Raji (cell line): Measurements from ENCODE around the gene GGT5.

Experiments used
- POLR2A ChIP-seq: IDR thresholded peaks from 2 replicates; pipeline ENCODE4 v1.6.1; 2011; ENCODE audit warnings: low read depth, low read length, control low read depth; ENCODE audit not compliant: insufficient read depth

The GGT5 gene

GRCh38 chr22:24181088-24181995 is 63.5 kb downstream of the GGT5 start, which contains the start of gene SUSD2:
SUSD2 (plus strand) TSS chr22:24181487; CDS start chr22:24181520, 33 bp downstream.
- TF ChIP-seq POLR2A = no peak

- no peak for TF ChIP-seq POLR2A
These were observed 64.4 kb downstream of the GGT5 start for GRCh38 chr22:24180316-24181087.

- TF ChIP-seq POLR2A = no peak
These were observed 65.2 kb downstream of the GGT5 start for GRCh38 chr22:24179478-24180210.

- TF ChIP-seq POLR2A = no peak
These were observed 66.1 kb downstream of the GGT5 start for GRCh38 chr22:24178502-24179440.

- TF ChIP-seq POLR2A = no peak
These were observed 66.9 kb downstream of the GGT5 start for GRCh38 chr22:24178021-24178431.

- TF ChIP-seq POLR2A = no peak
These were observed 67.4 kb downstream of the GGT5 start for GRCh38 chr22:24177456-24177855.

GRCh38 chr22:24177045-24177444 is 67.8 kb downstream of the GGT5 start:
- TF ChIP-seq POLR2A = no peak

GRCh38 chr22:24176630-24177029 is 68.3 kb downstream of the GGT5 start:
- TF ChIP-seq POLR2A = no peak

- no peak for TF ChIP-seq POLR2A
These were observed 68.8 kb downstream of the GGT5 start for GRCh38 chr22:24176040-24176439.

GRCh38 chr22:24175160-24175808 is 69.6 kb downstream of the GGT5 start:
- no peak for TF ChIP-seq POLR2A

- TF ChIP-seq POLR2A = no peak
These were observed 73.1 kb downstream of the GGT5 start for GRCh38 chr22:24171822-24172221.

GRCh38 chr22:24170632-24171031 is 74.2 kb downstream of the GGT5 start:
- no peak for TF ChIP-seq POLR2A

GRCh38 chr22:24170188-24170587 is 74.7 kb downstream of the GGT5 start:
- no peak for TF ChIP-seq POLR2A
